ENCODE results near the gene SH3PXD2A. TPM values are rescaled to one million over a fixed set of nuclear protein-coding genes. Genes with fewer than 3 reads are reported as not detected.

SH3PXD2A gene
- total RNA-seq, 1 experiment from 2014 or later, result 4.5 TPM

DNA sequence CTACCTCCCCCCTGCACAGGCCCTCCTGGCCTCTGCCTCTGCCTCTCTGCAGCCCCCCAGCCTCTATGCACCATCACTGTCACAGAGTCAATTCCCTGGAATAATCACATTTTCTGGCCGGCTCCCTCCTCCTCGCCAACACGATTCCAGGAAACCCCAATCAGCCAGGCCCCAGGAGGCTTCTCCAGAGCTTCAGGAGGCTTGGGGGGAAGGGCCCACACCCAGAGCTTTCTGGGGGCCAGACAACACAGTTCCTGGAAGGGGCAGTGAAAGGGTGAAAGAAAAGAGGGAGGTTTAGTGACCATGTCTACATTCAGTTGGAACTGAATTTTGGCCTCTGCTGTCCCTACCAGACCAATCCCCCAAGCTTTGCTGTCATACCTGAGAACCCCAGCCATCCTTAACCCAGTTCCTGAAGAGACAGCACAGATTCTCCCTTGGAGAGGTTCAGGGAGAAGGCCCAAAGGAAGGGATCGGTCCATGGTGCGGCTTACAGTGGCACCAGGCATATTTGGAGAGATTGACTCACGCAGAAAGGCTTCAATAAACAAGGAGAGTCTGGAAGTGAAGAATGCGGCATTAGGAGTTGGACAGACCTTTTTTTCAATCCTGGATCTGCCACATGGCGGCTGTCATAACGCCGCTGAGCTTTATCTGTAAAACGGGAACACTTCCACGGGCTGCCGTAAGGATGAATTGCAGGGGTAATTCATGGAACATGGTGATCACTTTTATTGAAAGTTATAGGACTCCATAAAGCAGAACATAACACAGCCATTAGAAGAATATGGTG lies 272.8 kb downstream of the SH3PXD2A start:
- H3K56ac ChIP-seq (ENCODE audit: insufficient read length, low read depth, low read length), result no peak overlapping the region
- TF ChIP-seq, protein P1, sequence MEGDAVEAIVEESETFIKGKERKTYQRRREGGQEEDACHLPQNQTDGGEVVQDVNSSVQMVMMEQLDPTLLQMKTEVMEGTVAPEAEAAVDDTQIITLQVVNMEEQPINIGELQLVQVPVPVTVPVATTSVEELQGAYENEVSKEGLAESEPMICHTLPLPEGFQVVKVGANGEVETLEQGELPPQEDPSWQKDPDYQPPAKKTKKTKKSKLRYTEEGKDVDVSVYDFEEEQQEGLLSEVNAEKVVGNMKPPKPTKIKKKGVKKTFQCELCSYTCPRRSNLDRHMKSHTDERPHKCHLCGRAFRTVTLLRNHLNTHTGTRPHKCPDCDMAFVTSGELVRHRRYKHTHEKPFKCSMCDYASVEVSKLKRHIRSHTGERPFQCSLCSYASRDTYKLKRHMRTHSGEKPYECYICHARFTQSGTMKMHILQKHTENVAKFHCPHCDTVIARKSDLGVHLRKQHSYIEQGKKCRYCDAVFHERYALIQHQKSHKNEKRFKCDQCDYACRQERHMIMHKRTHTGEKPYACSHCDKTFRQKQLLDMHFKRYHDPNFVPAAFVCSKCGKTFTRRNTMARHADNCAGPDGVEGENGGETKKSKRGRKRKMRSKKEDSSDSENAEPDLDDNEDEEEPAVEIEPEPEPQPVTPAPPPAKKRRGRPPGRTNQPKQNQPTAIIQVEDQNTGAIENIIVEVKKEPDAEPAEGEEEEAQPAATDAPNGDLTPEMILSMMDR (conservative IDR thresholded peaks at IDR 0.05), result no peak
- H2AFZ ChIP-seq (ENCODE audit: low read length), result no peak overlapping the region
- H3K36me3 Mint-ChIP-seq (ENCODE audit: insufficient read depth in 1 of 3, low read depth in 3 of 3), result peaks cover 0 to 2% (median 0%) of the 10 kb centered on the region in 3 experiments; a peak in 1 of 7 replicates
- no peak overlapping the region for H2BK12ac ChIP-seq (ENCODE audit: insufficient read length, low read depth, low read length)
- no peaks in the 10 kb centered on the region for H3K79me2 ChIP-seq (ENCODE audit: insufficient read depth, low read length)
- H3K23me2 ChIP-seq (ENCODE audit: insufficient read length, low read depth, low read length, poor library complexity, severe bottlenecking), result no peaks in the 10 kb centered on the region
- no peaks in the 10 kb centered on the region for H3K4me1 Mint-ChIP-seq
- H2BK20ac ChIP-seq (ENCODE audit: low read depth, low read length, poor library complexity, severe bottlenecking), result no peak overlapping the region
- H3K9me3 Mint-ChIP-seq, result peaks cover 0 to 5% of the 10 kb centered on the region in 2 experiments; a peak in 3 of 5 replicates
- H2BK5ac ChIP-seq (ENCODE audit: insufficient read length, low read length), result no peak overlapping the region
- no peak overlapping the region for H3K4me3 Mint-ChIP-seq
- H4K91ac ChIP-seq (ENCODE audit: insufficient read length, low read depth, low read length), result no peak overlapping the region
- no peak overlapping the region for H3T11ph ChIP-seq (ENCODE audit: low read length)
- WGBS (ENCODE audit: extremely low coverage, insufficient read length, low lambda C conversion rate), result no CpG with 5 or more reads among the region's 13 CpGs
- H2AK5ac ChIP-seq (ENCODE audit: insufficient read length, low read length), result no peak overlapping the region
- no peak overlapping the region for H3K9ac ChIP-seq (ENCODE audit: extremely low read depth, insufficient read length, low read length)
- no peak overlapping the region for H3K27ac Mint-ChIP-seq
- no peaks in the 10 kb centered on the region for H3K9me3 ChIP-seq (ENCODE audit: control insufficient read depth, low read depth, low read length)
- H3K14ac ChIP-seq (ENCODE audit: insufficient read depth, low read length), result no peak overlapping the region
- no peak for DNase-seq
- H3K27me3 ChIP-seq (ENCODE audit: insufficient read depth, low read length), result no peaks in the 10 kb centered on the region
- no peak overlapping the region for H4K8ac ChIP-seq (replicated peaks; ENCODE audit: insufficient read length, low read depth, low read length)
- no peaks in the 10 kb centered on the region for H3K4me1 ChIP-seq (ENCODE audit: insufficient read depth, low read length)
- H3K27ac ChIP-seq (ENCODE audit: insufficient read length, low read depth, low read length), result no peak overlapping the region
- no peaks in the 10 kb centered on the region for H4K20me1 ChIP-seq (ENCODE audit: control insufficient read depth, insufficient read depth, insufficient read length)
- no peak overlapping the region for H3K23ac ChIP-seq (ENCODE audit: insufficient read length, low read depth, low read length)
- peaks cover 1% of the 10 kb centered on the region; the same call in 1 of the 2 replicates for H3K27me3 Mint-ChIP-seq (ENCODE audit: low read depth)
- H2BK120ac ChIP-seq (ENCODE audit: low read depth, low read length, poor library complexity, severe bottlenecking), result no peak overlapping the region
- H2BK15ac ChIP-seq (ENCODE audit: low read depth, low read length), result no peak overlapping the region
- H3K79me1 ChIP-seq (ENCODE audit: insufficient read depth, low read depth, low read length, poor library complexity, severe bottlenecking), result no peaks in the 10 kb centered on the region
- H3K18ac ChIP-seq (ENCODE audit: insufficient read length, low read depth, low read length), result no peak overlapping the region
- H3K4me2 ChIP-seq (ENCODE audit: insufficient read depth, insufficient read length, low read length), result no peak overlapping the region
- no peak overlapping the region for H4K5ac ChIP-seq (ENCODE audit: insufficient read length, low read depth, low read length)
- no peak overlapping the region for H3K4ac ChIP-seq (ENCODE audit: low read depth, low read length)

Data from H9 (cell line).